Measurements from ENCODE around the gene ACACB. TPM values are rescaled to one million over a fixed set of nuclear protein-coding genes. Genes with fewer than 3 reads are reported as not detected.

ACACB gene
- total and polyA plus RNA-seq, 11 donors: 29.9 to 176 (median 119) TPM

- peak overlapping the region; percentile 88 to 99 (median 94) for H3K27ac ChIP-seq
- H3K36me3 ChIP-seq: peaks cover 0 to 51% (median 42%) of the 10 kb centered on the region in 9 donors
- intact Hi-C loops (cut with DNase I): loop anchor here in 7 of 10 donors (2.0 to 10.0 kb wide), 5 partner anchors 42 to 275 kb away; no protein-coding TSS in a partner anchor
- WGBS, 4 donors: 87 to 92% (median 88%) methylated on average over 6 of the region's 6 CpGs
- TF ChIP-seq CTCF (IDR thresholded peaks at IDR 0.05) (no peak), POLR2A (IDR thresholded peaks at IDR 0.05) (no peak)
- ATAC-seq (no peak), DNase-seq (no peak)
- H3K4me1 ChIP-seq: peaks cover 0 to 42% (median 31%) of the 10 kb centered on the region in 12 donors
- H3K27me3 ChIP-seq: no peaks in the 10 kb centered on the region
- no peak overlapping the region for H3K4me3 ChIP-seq
- no peaks in the 10 kb centered on the region for H3K9me3 ChIP-seq
Measured at GRCh38 chr12:109109746-109110350, 6.5 kb upstream of the ACACB start.

DNA sequence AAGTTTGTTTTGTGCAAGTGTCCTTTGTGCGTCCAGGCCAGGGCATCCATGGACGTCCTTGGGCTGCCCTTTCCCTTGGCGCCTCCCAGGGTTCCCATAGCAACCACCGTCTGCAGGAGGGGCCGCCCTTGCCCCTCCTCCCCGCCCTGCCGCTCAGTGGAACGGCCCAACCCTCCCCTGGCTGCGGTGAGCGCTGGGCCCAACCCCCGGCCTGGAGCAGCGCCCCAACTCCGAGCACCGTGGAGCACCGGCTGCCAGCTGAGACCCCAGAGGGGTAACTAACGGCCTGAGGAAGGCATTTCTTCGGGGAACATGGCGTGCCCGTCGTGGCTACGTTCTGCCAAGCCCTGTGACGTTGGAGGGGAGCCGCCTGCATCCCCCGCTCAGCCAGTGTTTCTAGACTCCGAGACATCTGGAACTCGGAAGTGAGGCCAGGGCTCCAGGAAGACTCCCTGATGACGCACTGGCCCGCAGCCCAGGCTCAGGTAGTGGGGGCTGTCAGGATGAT lies 5.3 kb upstream of the ACACB start:
- H3K4me3 ChIP-seq: peak overlapping the region; percentile 34 to 79 (median 64)
- peak overlapping the region; percentile 88 to 99 (median 94) for H3K27ac ChIP-seq
- H3K36me3 ChIP-seq: peaks cover 0 to 39% (median 30%) of the 10 kb centered on the region in 9 donors
- intact Hi-C loops (cut with DNase I): loop anchor here in 7 of 10 donors (1.0 to 10.0 kb wide), 6 partner anchors 41 to 274 kb away; no protein-coding TSS in a partner anchor
- H3K9me3 ChIP-seq: no peaks in the 10 kb centered on the region
- DNase-seq: peak; percentile 94 to 97 (median 96)
- peaks cover 7 to 54% (median 41%) of the 10 kb centered on the region in 12 donors for H3K4me1 ChIP-seq
- 0 to 7% (median 3%) methylated on average over 17 to 28 of the region's 28 CpGs for WGBS, 4 donors
- no peaks in the 10 kb centered on the region for H3K27me3 ChIP-seq
- TF ChIP-seq CTCF (IDR thresholded peaks at IDR 0.05): no peak
- peak in 1 of 2 donors; percentile 83 for TF ChIP-seq POLR2A (IDR thresholded peaks at IDR 0.05)
- ATAC-seq: peak; percentile 84 to 95 (median 92)

- Histone ChIP-seq H3K27me3 (no peaks in the 10 kb centered on the region), H3K9me3 (no peaks in the 10 kb centered on the region), H3K36me3 (peaks cover 0 to 24% (median 14%) of the 10 kb centered on the region in 9 donors), H3K27ac (peak overlapping the region in 11 of 12 donors; percentile 85 to 99 (median 94)), H3K4me3 (no peak overlapping the region), H3K4me1 (peaks cover 10 to 73% (median 57%) of the 10 kb centered on the region in 12 donors)
- no peak for TF ChIP-seq CTCF (IDR thresholded peaks at IDR 0.05)
- TF ChIP-seq POLR2A (IDR thresholded peaks at IDR 0.05): no peak
- intact Hi-C loops (cut with DNase I): loop anchor here in 6 of 10 donors (5.0 to 10.0 kb wide), 4 partner anchors 39 to 272 kb away; no protein-coding TSS in a partner anchor
- WGBS, 4 donors: 71 to 79% (median 77%) methylated on average over 11 of the region's 11 CpGs
- DNase-seq (no peak), ATAC-seq (no peak)
Measured at GRCh38 chr12:109112720-109113465, 3.5 kb upstream of the ACACB start.

All from heart left ventricle (tissue), 16 donors.